BJ (cell line): Measurements from ENCODE around the gene GALNT13. TPM values are rescaled to one million over a fixed set of nuclear protein-coding genes. Genes with fewer than 3 reads are reported as not detected.

ENCODE experiments used
- CTCF ChIA-PET: fragments of 350-600 bp; formaldehyde crosslinking; extraction: SDS; loops from one replicate; lab custom pipeline; 2021; ENCODE audit warnings: antibody characterized with exemption, inconsistent platforms; lab: Yijun Ruan, JAX
- POLR2A ChIA-PET: fragments of 300-600 bp; sonication (Branson Sonifier 250); formaldehyde crosslinking; extraction: SDS; loops from one replicate; lab custom pipeline; 2021; ENCODE audit warnings: antibody characterized with exemption; lab: Charles Lee
- DNase-seq: peaks from one replicate; pipeline ENCODE4 v3.0.0-alpha.2; 2011; ENCODE audit warnings: low read depth
- H3K27me3 ChIP-seq: 2 replicates; pipeline ENCODE4 v1.6.0; 2011; ENCODE audit warnings: low read length; ENCODE audit not compliant: control insufficient read depth, insufficient read depth
- H3K36me3 ChIP-seq: 2 replicates; pipeline ENCODE4 v1.5.1; 2011; ENCODE audit warnings: low read length; ENCODE audit not compliant: control insufficient read depth, insufficient read depth
- H3K4me3 ChIP-seq: 2 replicates; pipeline ENCODE4 v1.5.1; 2011; ENCODE audit warnings: low read depth, mild to moderate bottlenecking, control low read depth, low read length
- CTCF ChIP-seq: IDR thresholded peaks from 2 replicates; pipeline ENCODE4 v1.5.1; 2011; ENCODE audit warnings: low read depth, mild to moderate bottlenecking, control low read depth, inconsistent platforms, low read length, moderate library complexity; ENCODE audit not compliant: insufficient read depth
- polyA plus RNA-seq: library from polyadenylated mRNA; depleted of rRNA; stranded (reverse); fragments of >200 nt; gene quantifications from 2 replicates; pipeline ENCODE4 v1.2.3, GENCODE V29; 2011

Gene GALNT13
- polyA plus RNA-seq, 1 experiment, result not detected

GRCh38 chr2:154391051-154391450 is 519.3 kb downstream of the GALNT13 start:
- Histone ChIP-seq H3K4me3 (no peak overlapping the region), H3K27me3 (no peaks in the 10 kb centered on the region), H3K36me3 (no peaks in the 10 kb centered on the region)
- no peak for DNase-seq
- ChIA-PET CTCF (no interaction called here), POLR2A (no interaction called here)
- no peak for TF ChIP-seq CTCF

GRCh38 chr2:154392256-154392655 is 520.5 kb downstream of the GALNT13 start:
- Histone ChIP-seq H3K27me3 (no peaks in the 10 kb centered on the region), H3K36me3 (no peaks in the 10 kb centered on the region), H3K4me3 (no peak overlapping the region)
- no peak for TF ChIP-seq CTCF
- ChIA-PET POLR2A (no interaction called here), CTCF (no interaction called here)
- DNase-seq, result no peak

GRCh38 chr2:154394600-154394999 is 522.9 kb downstream of the GALNT13 start:
- ChIA-PET CTCF (no interaction called here), POLR2A (no interaction called here)
- no peaks in the 10 kb centered on the region for H3K27me3 ChIP-seq
- TF ChIP-seq CTCF, result no peak
- no peak for DNase-seq
- H3K4me3 ChIP-seq, result no peak overlapping the region
- H3K36me3 ChIP-seq, result no peaks in the 10 kb centered on the region

GRCh38 chr2:154400563-154401290 is 529.0 kb downstream of the GALNT13 start:
- TF ChIP-seq CTCF, result no peak
- POLR2A ChIA-PET, result no interaction called here

GRCh38 chr2:154402213-154402612 is 530.5 kb downstream of the GALNT13 start:
- Histone ChIP-seq H3K36me3 (no peaks in the 10 kb centered on the region), H3K4me3 (no peak overlapping the region), H3K27me3 (no peaks in the 10 kb centered on the region)
- peak; percentile 34 for TF ChIP-seq CTCF
- POLR2A ChIA-PET, result no interaction called here
- CTCF ChIA-PET, result no interaction called here
- no peak for DNase-seq

More at GRCh38 chr2:154400563-154401290, 529.0 kb downstream of the GALNT13 start:
- no peak for DNase-seq
- CTCF ChIA-PET, result no interaction called here
- Histone ChIP-seq H3K4me3 (no peak overlapping the region), H3K27me3 (no peaks in the 10 kb centered on the region), H3K36me3 (no peaks in the 10 kb centered on the region)
